HG03442 (cell line): ENCODE measurements around the gene GSG1.
"Not testable (repeated sequence)": the region's sequence is repeated elsewhere in the genome, so short reads cannot be mapped to it uniquely, and the experiment has no call there.

ENCODE experiments used
- ATAC-seq: cut with Tn5 transposase; IDR thresholded peaks from one replicate; pipeline ENCODE4 v1.9.1; 2021; ENCODE audit warnings: mild to moderate bottlenecking, moderate library complexity; ENCODE audit not compliant: unreplicated experiment

Gene GSG1

DNA sequence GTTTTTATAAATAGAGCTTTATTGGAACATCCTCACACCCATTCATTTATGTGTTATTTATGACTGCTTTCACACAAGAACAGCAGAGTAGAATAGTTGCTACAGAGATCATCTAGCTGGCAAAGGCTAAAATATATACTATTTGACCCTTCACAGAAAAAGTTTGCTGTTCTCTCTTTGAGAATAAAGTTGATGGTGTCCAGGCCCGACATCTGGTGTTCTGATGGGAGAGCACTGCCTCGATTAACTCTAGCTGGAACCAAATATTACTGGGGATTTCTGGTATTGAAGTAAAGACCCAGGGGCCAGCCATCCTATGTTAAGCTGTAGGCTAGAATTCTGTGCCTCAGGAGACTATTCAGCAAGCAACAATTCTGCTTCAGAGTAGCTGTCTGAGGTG is 37.5 kb downstream of the GSG1 start:
- no peak for ATAC-seq

DNA sequence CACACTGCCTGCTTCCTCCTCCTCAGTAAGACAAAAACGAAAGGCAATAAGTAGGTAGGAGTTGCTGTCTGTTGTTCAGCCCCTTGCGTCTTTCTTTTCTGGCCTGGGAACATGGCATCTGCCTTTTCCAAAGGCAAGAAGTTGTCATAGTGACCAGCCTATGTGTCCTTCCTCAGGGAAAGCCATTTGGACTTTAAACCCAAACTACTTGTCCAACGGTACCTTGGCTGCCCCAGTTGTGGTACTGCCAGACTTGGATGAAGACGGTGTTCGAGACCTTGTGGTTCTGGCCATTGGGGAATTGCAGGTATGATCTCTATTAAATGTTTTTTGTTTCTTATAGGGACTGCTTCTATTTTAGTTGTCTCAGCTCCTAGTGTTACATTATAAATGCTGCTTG is 40.8 kb downstream of the GSG1 start:
- ATAC-seq, result no peak

GRCh38 chr12:13061377-13061776 is 42.1 kb downstream of the GSG1 start:
- ATAC-seq, result no peak

- ATAC-seq, result no peak
Observed at GRCh38 chr12:13060581-13060980, 42.9 kb downstream of the GSG1 start.

- not testable (repeated sequence) for ATAC-seq
Observed at GRCh38 chr12:13053617-13054016, 49.9 kb downstream of the GSG1 start.

- no peak for ATAC-seq
Observed at GRCh38 chr12:13052421-13052820, 51.0 kb downstream of the GSG1 start.

DNA sequence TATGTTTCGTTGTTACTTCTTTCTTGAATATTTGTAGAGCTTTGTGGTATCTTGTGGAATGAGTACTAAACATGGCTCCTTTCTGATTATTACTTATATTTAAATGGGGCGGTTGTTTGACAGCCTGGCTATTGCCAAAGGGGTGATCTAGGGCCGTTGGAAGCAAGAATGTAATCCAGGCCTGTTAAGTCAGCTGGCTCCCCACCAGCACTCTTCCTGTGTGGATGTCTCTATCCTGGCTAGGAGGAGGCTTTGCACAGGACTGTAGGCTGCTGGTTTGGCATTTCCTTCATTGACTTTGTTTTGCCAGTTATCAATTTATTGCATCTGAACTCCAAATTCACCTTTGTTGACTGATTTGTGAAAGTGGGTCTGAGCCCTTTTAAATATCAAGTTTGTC is 53.7 kb downstream of the GSG1 start:
- ATAC-seq, result no peak

DNA sequence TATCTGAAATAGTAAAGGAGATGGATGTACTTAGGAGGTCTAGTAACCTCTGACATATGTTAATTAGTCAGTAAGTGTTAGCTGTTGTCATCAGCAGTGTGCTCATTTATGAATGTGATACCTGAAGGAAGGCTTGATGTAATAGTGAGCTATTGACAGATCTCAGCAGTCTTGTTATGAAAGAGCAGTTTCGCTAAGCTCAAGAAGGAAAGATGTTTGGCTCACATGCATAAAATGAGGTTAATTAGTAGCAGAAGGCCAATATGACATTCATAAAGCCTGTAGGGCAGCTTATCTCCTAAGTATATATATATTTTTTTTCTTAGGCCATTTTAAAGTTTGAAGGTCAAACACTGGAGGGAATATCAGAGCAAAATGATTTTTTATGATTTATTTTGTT is 56.5 kb downstream of the GSG1 start:
- ATAC-seq, result no peak

- no peak for ATAC-seq
Observed at GRCh38 chr12:13045816-13046215, 57.7 kb downstream of the GSG1 start.

DNA sequence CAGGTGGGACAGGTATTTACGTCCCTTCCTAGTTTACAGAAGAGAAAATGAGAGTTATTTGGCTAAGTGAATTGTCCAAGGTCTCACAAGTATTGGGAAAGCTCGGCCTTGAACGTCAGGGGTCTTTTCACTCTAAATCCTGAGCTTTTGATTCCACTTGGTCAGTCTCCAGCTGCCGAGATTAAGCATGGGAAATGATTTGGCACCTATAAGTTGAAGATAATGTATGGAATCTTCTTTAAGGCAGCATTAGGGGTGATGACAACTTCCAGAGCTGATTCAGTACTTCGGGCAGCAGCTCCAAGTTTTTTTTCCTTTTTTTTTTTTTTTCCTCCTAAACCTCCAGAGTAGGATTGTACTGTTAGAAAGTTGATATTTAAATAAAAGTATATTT is 58.6 kb downstream of the GSG1 start:
- ATAC-seq, result no peak

DNA sequence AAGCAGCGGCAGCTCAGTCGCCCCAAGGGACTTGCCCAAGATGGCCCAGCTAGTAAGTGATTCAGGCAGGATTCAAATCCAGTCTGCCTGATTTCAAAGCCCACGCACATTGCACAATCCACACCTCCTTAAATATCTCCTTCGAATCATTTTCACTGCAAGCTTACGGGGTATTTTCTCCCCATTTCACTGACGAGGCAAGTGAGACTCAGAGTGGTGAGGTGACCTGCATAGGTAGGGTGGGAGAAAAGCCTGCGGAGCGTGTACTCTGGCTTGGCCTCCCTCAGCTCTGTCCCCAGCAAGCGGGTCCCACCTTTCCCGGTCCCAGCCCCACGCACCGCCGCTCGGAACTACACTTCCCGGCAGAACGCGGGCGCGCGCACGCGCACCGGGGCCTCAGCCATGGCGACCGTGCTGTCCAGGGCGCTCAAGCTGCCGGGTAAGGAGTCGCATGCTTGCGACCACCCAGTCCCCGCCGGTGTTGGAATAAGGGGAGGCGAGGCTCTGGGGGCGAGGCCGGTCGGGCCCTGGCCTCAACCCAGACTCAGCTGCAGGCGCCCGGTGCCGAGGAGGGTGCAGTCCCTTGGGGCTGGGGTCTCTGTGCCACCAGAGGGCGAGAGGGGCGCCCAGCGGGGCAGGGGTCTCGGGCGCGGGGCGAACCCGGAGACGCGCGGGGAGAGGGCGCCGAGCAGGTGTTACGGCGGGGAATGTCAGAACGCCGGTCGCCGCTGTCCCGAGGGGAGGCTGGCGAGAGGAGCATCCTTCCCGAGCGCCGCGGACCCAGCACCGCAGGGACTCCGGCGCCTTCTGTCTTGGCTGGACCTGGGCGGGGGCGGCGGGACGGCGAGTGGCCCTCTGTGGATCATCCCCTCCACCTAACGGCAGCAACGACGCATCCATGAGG is 59.2 kb downstream of the GSG1 start, which contains the start of gene FAM234B:
TSS of gene FAM234B (plus strand) at position 380 of the 904 bp plus-strand sequence. CDS start at position 403, 23 bp downstream.
- peak; percentile 88 for ATAC-seq

GRCh38 chr12:13042666-13043230 is 60.7 kb downstream of the GSG1 start:
- no peak for ATAC-seq

DNA sequence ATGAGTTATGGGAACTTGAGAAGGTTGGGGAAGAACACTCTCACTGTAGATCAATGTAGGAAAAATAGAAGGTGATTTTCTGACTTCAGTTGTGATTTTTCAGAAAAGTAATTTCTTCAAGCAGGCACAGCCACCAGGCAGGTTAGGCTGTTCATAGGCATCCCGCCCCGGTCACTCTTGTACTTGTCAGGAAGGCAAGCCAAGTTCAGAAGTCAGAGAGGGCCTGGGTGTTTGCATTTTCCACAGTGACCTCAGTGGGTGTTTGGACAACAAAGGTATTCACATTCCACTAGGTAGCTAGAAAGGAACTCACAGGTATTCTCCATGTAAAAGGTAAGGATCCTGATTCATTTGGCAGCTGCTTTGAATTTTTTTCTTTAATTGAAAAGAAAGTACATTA is 62.2 kb downstream of the GSG1 start:
- no peak for ATAC-seq

- ATAC-seq, result no peak
Observed at GRCh38 chr12:13039328-13039956, 64.0 kb downstream of the GSG1 start.

GRCh38 chr12:13038491-13039161 is 64.8 kb downstream of the GSG1 start:
- ATAC-seq, result no peak

- ATAC-seq, result no peak
Observed at GRCh38 chr12:13036881-13037280, 66.6 kb downstream of the GSG1 start.

- ATAC-seq, result not testable (repeated sequence)
Observed at GRCh38 chr12:13035335-13035734, 68.1 kb downstream of the GSG1 start.
